Hypothalamus (tissue), 51 donors: ENCODE results near the gene CTNNA2.
A peak's percentile ranks its signal among the peaks of the same experiment; 100 is the strongest.
"Not testable (repeated sequence)": the region's sequence is repeated elsewhere in the genome, so short reads cannot be mapped to it uniquely, and the experiment has no call there.

Experiments
- DNase-seq, 51 donors: peaks; one replicate each; lab custom pipeline; 2025; lab: John Stamatoyannopoulos, UW

The CTNNA2 gene

DNA sequence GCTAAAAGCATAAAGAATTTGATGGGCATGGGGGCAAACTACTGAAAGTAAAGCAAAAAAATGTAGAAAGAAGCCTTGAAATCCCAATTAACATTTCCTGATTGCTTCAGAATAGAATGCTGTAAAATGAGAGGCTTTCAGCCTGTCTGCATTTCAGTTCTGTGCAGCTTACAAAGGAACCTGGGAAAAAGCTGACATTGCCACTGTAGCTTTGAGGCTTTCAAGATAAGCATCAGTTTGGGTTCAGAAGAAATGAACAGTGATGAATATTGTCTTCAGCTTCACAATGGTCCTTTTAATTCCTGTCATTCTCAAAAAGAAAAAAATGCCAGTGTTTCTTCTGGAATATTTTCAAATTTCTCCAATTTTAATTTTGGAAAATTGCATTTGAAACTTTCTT lies 549.0 kb downstream of the CTNNA2 start:
- peak in 1 of 51 donors; percentile 43 for DNase-seq

DNA sequence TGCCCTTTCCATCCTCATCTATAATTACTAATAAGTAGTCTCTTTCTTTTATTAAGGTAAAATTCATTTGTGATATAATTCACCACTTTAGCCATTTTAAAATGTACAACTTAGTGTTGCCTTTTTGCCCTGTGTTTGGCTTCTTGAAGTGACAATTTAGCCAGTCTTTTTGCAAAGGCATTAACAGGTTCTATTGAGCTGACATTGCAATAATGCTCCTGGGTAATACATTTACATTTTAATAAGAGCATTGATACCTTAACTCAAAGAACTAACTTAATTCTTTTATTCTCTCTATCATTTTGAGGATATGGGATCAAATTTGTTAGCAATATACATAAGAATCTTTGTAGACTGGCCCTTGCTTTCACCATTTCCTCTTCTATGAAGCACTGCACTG lies 549.4 kb downstream of the CTNNA2 start:
- no peak for DNase-seq

DNA sequence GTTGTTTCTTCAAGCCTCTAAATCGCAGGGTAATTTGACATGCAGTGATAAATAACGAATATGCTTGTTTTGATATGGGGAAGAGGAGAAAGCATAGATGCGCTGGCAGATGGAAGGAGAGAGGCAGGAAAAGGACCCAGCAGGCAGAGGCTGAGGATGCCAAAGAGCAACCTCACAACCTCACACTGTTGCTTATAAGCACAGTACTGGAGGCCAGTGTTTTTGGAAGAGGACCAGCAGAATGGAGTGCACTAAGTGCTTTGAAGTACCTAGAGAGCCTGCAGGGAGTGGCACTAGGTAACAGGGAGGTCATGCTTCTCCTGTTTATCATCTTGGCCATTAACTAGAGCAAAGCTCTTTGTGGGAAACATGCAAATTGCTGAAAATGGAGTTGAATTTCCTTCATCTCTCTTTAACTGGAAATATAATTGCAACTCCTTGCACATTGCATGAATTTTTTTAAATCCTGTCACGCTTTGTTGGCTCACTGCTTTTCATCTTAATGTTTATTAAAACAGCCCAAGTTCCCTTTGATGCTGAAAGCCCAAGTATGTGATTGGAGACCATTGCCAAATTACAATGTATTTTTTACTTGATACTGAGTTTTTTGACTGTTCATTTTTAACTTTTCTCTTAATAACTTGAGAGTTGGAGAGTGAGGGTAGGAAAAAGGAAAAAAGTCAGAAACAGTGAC lies 555.3 kb downstream of the CTNNA2 start:
- DNase-seq, result no peak

DNA sequence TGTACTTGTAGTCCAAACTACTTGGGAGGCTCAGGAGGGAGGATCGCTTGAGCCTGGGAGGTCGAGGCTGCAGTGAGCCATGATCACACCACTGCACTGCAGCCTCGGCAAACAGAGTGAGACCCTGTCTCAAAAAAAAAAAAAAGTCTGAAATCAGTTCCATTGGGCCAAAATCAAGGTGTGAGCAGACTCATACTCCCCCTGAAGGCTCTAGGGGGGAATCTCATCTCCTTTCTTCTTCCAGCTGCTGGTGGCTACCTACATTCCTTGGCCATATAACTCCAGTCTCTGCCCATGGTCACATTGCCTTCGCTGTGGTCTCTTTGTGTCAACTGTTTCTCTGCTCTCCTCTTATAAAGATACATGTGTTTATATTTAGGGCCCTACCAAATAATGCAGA lies 557.7 kb downstream of the CTNNA2 start:
- no peak for DNase-seq

DNA sequence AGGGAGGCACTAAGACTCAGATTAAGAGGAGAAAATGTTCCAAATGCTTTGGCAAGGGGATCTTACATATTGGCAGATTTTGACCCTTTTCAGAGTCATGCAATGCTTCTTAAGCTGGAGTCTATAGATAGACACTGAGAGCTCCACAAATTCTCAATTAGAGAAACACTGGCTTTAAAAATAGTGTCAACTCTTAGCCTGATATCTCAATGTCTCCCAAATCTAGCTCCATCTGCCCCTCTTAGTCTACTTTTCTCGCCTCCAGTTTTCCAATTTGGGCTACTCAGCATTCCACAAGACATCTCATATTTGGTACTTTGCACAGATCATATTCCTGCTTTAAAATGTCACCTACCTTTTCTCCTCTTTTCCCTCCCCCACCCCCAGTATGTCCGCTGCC lies 559.1 kb downstream of the CTNNA2 start:
- no peak for DNase-seq

DNA sequence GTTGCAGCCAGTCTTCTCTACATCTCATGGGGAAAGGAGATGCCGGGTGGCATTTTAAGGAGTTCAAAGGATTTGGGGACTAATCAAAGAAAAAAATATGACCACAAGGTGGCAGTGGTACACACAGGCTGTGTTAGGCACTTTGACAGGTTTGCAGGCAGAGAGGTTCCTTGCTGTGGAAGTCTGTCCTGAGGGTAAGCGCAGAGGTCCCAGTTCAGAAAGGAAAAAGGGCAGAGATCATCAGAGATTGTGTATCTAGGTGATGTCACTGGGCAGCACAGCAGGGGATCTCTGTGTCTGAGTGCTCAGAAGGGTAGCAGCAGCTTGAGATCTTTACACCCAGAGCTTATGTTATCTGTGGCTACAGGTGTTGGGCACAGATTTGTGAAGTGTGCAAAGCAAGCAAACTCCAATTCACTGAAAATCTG lies 560.3 kb downstream of the CTNNA2 start:
- peak in 21 of 51 donors; percentile 0 to 71 (median 22) for DNase-seq

DNA sequence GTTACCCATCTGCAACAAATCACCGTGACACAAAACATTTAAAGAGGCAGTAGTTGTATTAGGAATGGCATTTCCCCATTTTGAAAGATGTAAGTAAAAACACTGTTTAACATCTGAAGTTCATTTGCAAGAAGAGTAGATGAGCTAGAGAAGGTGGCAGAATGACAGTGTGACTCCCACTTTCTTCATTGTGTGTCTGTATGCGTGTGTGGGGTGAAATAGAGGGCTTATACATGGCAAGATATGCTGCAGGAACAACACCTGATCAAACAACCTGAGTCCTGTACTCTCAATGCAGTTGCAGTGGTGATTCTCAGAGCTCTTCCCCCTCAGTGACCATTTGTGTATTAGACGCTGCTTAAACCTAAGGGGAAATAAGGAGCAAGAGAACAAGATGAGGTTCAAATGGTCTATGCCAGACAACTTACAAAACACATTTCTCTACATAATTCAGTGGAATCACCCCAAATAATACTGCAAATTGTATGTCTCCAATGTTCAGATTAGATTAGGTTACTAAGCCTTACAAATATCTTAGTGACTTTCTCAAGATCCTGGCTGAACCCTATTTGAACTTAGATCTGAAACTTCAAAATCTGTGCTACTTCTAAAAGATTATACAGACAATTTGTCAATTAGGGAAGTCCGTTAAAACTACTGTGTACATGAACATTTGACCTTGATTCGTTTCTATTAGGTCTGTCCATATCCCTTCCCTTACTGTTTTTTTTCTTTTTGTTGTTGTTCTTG lies 561.6 kb downstream of the CTNNA2 start:
- DNase-seq, result no peak

DNA sequence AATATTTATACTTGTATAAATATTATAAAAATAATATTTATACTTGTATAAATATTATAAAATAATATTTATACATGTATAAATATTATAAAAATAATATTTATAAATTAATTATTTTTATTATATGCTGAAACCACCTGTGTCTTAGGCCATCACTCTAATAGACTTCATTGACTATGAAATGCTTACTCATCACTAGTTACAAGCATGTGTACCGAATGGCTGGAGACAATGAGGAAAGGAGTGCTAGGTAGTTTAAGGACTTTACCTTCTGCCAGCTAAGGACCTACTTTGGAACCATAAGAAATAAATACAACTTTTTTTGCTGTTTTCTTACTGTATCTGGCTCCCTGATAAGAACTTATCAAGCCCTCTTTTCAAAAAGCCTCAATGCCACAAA lies 562.9 kb downstream of the CTNNA2 start:
- no peak for DNase-seq

DNA sequence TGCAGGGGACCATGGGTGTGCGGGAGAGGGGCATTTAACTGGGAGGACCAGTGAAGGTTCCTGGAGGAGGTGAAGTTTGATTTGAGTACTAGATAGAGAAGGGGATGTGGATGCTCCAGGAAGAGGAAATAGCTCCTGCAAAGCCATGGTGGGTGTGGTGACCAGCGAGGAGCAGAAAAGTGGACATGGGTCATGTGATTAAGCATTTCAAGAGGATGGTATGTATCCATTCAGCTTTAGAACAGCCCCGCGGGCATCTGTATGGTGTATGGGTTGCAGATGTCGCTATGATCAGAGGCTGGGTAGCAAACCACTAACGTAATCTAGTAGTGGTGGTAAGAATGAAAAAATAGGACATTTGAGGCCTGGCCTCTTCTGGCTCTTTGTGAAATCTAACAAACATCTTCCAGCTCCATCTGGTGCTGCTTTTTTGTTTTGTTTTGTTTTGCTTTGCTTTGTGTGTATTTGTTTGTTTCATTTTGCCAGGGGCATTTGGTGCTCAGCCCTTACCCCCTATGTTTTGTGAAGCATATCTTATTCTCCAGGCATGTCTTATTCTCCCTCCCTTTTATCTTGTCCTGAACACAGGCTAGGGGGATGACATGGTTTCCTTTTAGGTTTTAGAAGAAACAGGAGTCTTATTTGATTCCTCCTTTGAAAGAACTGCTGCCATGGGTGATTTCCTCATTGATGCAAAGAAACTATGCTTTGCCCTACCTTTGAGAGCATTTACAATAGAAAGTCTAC lies 565.6 kb downstream of the CTNNA2 start:
- DNase-seq, result no peak

DNA sequence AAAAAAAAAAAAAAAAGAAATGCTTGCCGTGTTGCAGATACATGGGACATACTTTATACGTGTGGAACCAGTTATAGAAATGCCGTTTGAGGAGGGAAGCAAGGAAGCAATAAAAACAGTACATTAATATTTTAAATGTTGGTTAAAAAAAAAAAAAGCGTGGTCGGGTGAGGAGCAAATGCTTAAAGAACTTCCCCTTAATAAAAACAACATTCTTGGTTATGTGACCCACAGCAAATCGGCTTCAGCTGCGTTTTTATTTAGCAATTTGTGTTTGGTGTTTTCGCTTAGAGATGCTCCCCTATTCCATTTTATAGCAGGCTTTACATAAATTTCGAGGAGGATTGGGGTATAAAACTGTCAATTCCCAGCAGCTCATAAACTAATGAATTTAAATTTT lies 568.1 kb downstream of the CTNNA2 start:
- no peak for DNase-seq

DNA sequence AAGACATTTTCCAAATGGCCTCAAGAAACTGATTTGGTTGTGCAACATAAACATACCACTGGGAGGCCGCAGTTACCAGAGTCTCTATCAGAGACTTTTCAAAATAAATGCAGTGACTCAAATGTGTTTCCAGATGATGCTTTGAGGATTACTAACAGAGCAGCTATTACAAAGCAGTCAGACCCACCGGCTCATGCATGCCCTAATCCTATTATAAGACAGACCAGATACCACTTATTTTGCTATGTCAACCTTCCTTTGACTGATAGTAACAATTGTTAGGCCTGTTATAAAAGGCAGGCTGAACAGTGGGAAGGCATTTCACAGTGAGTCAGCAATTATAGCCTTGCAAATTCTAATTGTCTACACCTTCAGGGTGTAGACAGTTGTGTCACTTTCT lies 574.0 kb downstream of the CTNNA2 start:
- DNase-seq, result peak in 1 of 51 donors; percentile 12

DNA sequence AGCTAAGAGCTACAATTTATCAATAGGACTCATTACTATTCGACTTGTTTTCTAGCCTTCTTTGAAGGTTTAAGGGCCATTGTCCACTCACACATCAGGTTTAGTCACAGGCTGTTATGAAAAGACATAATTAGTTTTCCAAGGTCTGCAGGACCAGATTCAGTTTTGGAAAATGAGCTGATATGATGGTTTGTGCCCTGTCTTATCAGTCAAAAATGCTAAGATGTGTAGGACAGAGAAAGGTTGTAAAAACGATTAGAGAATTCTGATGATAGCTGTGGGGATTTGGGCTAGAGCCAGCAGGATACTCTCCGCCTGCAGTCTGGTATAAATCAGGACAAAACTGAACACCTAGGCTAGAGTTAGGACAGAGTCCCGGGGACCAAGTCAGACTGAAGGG lies 578.4 kb downstream of the CTNNA2 start:
- no peak for DNase-seq

DNA sequence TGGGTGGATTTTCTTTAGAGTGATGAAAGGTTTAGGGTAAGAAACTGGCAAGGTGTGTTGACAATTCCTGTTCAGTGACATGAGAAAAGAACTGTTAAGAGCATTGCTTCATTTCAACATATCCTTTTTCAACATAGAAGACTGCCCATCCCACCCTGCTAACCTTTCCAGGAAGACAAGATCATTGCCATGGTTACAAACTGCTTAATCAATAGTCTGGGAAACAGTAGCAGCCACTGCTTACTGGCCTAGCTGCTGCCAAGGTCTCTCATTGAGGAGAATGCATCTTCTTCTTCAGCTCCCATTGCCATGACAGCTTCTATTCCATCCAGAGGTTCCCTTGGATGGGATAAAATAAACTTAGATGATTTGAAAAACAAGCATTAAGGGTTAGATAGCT lies 579.6 kb downstream of the CTNNA2 start:
- DNase-seq, result no peak

DNA sequence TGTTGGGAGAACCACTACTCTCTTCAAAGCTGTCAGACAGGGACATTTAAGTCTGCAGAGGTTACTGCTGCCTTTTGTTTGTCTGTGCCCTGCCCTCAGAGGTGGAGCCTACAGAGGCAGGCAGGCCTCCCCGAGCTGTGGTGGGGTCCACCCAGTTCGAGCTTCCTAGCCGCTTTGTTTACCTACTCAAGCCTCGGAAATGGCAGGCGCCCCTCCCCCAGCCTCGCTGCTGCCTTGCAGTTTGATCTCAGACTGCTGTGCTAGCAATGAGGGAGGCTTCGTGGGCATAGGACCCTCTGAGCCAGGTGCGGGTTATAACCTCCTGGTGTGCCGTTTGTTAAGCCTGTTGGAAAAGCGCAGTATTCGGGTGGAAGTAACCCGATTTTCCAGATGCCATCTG lies 585.7 kb downstream of the CTNNA2 start:
- not testable (repeated sequence) for DNase-seq

DNA sequence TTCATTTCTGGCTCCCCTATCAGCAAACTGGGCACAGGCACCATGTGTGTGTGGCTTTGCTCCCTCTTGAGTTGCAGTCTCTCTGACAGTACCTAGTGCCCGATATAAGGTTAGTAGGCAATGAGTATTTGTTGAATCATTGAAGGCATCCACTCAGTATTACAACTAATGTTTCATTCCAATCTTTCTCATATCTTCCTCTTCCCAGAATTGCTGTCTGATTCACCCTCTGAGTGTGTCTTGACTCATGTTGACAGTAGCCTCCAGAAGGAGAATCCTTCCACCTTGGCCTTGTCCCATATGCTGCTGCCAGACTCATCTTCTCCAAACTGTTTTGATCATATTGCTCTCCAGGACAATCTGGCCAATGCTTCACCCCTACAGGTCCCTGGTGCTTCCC lies 589.2 kb downstream of the CTNNA2 start:
- no peak for DNase-seq

DNA sequence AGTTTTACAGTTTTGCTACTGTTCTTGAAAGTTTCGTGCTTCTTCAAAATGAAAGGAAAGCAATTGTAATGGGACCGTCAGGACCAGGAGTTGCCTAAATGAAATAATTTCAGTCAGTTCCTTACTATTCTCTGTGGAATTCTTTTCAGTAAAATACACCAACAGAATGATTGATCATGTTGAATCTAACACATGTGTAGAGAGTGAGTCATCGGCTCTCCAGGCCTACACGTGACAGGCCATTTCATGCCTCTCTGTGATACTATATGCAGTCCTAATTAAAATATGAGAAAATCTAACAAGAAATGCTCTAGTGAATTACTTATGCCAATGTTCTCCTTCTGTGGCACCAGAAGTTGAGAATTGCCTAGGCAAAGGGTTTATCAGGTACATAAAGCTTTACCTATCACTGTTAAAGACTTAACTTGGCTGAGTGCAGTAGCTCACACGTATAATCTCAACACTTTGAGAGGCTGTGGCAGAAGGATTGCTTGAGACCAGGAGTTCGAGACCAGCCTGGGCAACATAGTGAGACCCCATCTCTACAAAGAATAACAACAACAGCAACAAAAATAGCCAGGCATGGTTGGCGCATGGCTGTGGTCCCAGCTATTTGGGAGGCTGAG lies 592.3 kb downstream of the CTNNA2 start:
- no peak for DNase-seq

DNA sequence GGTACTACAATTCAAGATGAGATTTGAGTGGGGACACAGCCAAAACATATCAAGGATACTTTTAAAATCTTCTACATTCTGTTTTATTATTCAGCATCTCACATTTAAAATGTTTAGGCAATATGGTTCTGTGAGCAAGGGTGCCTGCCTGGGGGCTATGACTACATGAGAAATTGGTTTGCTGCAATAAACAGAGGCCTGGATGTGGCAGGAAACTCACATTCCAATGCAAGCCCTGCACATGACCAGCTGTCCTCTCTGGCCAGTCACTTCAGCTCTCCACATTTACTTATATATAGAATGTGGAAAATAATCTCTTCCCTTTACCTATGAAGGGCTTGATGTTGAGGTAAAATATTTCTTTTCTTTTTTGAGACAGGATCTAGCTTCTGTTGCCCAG lies 598.3 kb downstream of the CTNNA2 start:
- DNase-seq, result no peak

DNA sequence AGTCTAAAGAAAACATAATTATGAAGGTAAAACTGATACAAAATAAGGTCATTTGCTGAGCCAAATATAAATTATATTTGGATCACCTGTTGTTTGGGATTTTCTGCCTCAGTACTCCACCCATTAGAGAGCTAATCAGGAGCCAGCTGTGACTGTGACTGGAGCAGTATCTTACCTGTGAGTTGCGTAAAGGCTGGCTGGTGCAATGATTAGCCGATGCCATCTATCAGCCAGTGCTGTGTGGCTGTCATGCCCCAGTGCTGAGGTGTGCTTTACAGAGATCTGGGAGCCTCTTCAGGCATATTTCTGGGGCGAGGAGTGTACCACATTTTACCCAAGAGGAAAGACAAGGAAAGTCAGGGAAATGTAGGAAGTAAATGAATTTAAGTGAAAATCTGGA lies 599.9 kb downstream of the CTNNA2 start:
- no peak for DNase-seq

DNA sequence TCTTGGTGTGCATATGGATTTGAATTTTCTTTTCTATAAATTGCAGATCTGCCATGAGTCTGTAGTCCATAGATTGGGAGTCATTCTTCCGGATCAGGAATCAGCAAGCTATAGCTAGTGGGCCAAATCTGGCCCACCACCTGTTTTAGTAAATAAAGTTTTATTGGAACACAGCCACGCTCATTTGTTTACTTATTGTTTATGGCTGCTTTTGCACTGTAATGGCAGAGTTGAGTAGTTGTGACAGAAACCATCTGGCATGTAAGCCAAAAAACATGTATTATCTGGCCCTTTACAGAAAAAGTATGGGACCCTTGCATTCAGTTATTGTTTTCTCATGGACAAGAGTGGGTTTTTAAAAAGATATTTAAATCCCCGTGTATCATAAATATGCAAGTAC lies 600.5 kb downstream of the CTNNA2 start:
- no peak for DNase-seq

DNA sequence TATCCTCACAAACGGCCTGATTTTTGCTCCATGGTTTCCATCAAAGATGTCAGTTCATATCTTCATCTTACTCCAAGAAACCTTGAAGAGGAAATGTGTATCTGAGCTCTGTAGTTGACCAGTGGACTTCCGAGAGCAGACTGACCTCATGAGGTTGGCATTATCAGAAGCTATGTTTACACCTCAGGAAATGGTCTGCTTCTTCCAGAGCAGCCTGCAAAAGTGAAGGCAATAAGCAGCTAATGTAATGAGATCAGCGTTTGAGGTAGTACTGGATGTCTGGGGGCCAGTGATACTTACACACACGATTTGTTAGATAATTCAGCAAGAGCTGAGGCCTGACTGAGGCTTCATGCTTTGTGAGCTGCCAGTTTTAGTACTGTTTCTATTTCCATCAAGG lies 602.0 kb downstream of the CTNNA2 start:
- DNase-seq, result no peak

DNA sequence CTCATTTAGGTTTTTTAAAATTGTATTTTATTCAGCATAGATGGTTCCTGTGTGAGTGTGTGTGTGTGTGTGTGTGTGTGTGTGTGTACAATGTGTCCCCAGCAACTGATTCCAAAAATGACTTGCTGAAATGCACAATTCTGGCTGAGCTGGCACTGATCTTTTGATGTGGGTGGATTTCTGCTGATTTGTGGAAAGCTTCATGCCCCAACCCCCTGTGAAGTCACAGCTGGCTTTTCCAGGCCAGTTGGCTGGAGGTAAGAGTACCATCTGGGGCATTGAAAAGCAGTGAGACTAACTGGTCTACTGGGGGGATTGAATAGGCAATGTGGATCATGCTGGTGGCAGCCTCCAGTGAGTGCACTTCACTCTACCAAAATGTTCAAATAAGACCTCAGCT lies 604.5 kb downstream of the CTNNA2 start:
- DNase-seq, result peak in 1 of 51 donors; percentile 19
